GM12878 (cell line): Measurements from ENCODE around the gene RPS2. TPM values are rescaled to one million over a fixed set of nuclear protein-coding genes. Genes with fewer than 3 reads are reported as not detected.

Experiments used
- ATAC-seq: fragments of 200-7000 bp; cut with Tn5 transposase; 3 replicates; pipeline ENCODE4 v1.9.1; 2020; ENCODE audit warnings: mild to moderate bottlenecking, moderate library complexity
- BruUV-seq: library from RNA; stranded (reverse); fragments of 400-500 nt; replicated peaks from 2 replicates; lab custom pipeline; 2021; lab: Mats Ljungman, UMichigan
- CTCF ChIA-PET: fragments of 300-600 bp; sonication (Branson Sonifier 250); formaldehyde crosslinking; extraction: SDS; loops from one replicate; lab custom pipeline; 2021; ENCODE audit warnings: inconsistent platforms; lab: Yijun Ruan, JAX
- POLR2A ChIA-PET: fragments of 350-600 bp; formaldehyde crosslinking; extraction: SDS; loops from one replicate; lab custom pipeline; 2021; ENCODE audit warnings: inconsistent platforms; lab: Charles Lee
- RAD21 ChIA-PET: fragments of 300-600 bp; sonication (Branson Sonifier 250); formaldehyde crosslinking; loops from one replicate; lab custom pipeline; 2023; ENCODE audit warnings: antibody characterized with exemption; ENCODE audit not compliant: unreplicated experiment; lab: Charles Lee
- SMC1A ChIA-PET: fragments of 300-600 bp; sonication (Branson Sonifier 250); formaldehyde crosslinking; loops from one replicate; lab custom pipeline; 2023; ENCODE audit not compliant: unreplicated experiment, uncharacterized antibody; lab: Charles Lee
- DNase-seq: peaks from one replicate; pipeline ENCODE4 v3.0.0-alpha.2; 2011; ENCODE audit warnings: low read depth, low spot score
- FAIRE-seq: peaks from 3 replicates; lab custom pipeline; 2011; peaks lifted over from hg19 to GRCh38; lab: Jason Lieb, UNC
- H2AFZ ChIP-seq: 2 replicates; pipeline ENCODE4 v1.6.0; 2011; ENCODE audit warnings: low read depth, low read length, control low read depth; ENCODE audit not compliant: control insufficient read depth
- H3K27ac ChIP-seq: 2 replicates; pipeline ENCODE4 v1.5.1; 2011; ENCODE audit warnings: control low read depth; ENCODE audit not compliant: control insufficient read depth, insufficient read depth
- H3K27me3 ChIP-seq, 2 experiments: replicated peaks in 1 of 2; 2 replicates each; pipeline versions ENCODE4 v1.6.0 to v1.6.1; 2011; ENCODE audit warnings: low read length in 1 of 2; ENCODE audit not compliant: control insufficient read depth in 2 of 2, insufficient read depth in 2 of 2
- H3K36me3 ChIP-seq, 2 experiments: 2 replicates each; pipeline ENCODE4 v1.5.1; 2011; ENCODE audit warnings: low read length in 1 of 2; ENCODE audit not compliant: control insufficient read depth in 2 of 2, insufficient read depth in 2 of 2
- H3K4me1 ChIP-seq: 2 replicates; pipeline ENCODE4 v1.6.1; 2011; ENCODE audit warnings: mild to moderate bottlenecking, low read length, moderate library complexity, mixed read lengths; ENCODE audit not compliant: control insufficient read depth, insufficient read depth
- H3K4me2 ChIP-seq: 2 replicates; pipeline ENCODE4 v1.6.0; 2011; ENCODE audit warnings: control low read depth; ENCODE audit not compliant: control insufficient read depth, insufficient read depth
- H3K4me3 ChIP-seq: fragments of 200-600 bp; sonication (generic); 2 replicates; pipeline ENCODE4 v1.5.1; 2016
- H3K79me2 ChIP-seq: 2 replicates; pipeline ENCODE4 v1.6.0; 2011; ENCODE audit warnings: low read length; ENCODE audit not compliant: control insufficient read depth, insufficient read depth
- H3K9ac ChIP-seq: 2 replicates; pipeline ENCODE4 v1.8.0; 2011; ENCODE audit warnings: low read length, control low read depth, mixed read lengths; ENCODE audit not compliant: control insufficient read depth, insufficient read depth
- H3K9me3 ChIP-seq: replicated peaks from 3 replicates; pipeline ENCODE4 v1.5.1; 2011; ENCODE audit warnings: mild to moderate bottlenecking, low read length; ENCODE audit not compliant: control insufficient read depth, insufficient read depth
- H4K20me1 ChIP-seq: 2 replicates; pipeline ENCODE4 v1.6.0; 2011; ENCODE audit not compliant: control insufficient read depth, insufficient read depth
- ATF2 ChIP-seq: IDR thresholded peaks from 2 replicates; pipeline ENCODE4 v1.6.1; 2012; ENCODE audit warnings: low read length, inconsistent platforms
- BRCA1 ChIP-seq: IDR thresholded peaks from 2 replicates; pipeline ENCODE4 v1.6.1; 2011; ENCODE audit warnings: low read depth, low read length, improper control_type of control experiment
- E4F1 ChIP-seq: fragments of 450-650 bp; IDR thresholded peaks from 2 replicates; pipeline ENCODE4 v1.6.1; 2018; ENCODE audit warnings: borderline replicate concordance, mild to moderate bottlenecking; ENCODE audit not compliant: partially characterized antibody
- GABPA ChIP-seq: IDR thresholded peaks from 2 replicates; pipeline ENCODE4 v1.6.1; 2014; ENCODE audit warnings: antibody characterized with exemption, low read depth, mild to moderate bottlenecking, inconsistent platforms
- MLLT1 ChIP-seq: fragments of 450-650 bp; IDR thresholded peaks from 2 replicates; pipeline ENCODE4 v1.6.1; 2016; ENCODE audit warnings: mild to moderate bottlenecking
- WRNIP1 ChIP-seq: IDR thresholded peaks from 2 replicates; pipeline ENCODE4 v1.6.1; 2011; ENCODE audit warnings: low read depth, low read length, improper control_type of control experiment, borderline replicate concordance
- ZSCAN29 ChIP-seq: fragments of 450-650 bp; IDR thresholded peaks from 2 replicates; pipeline ENCODE4 v1.6.1; 2017; ENCODE audit warnings: mild to moderate bottlenecking, moderate library complexity
- WGBS: methylation state at CpG from one replicate; pipeline ENCODE4 v1.1.6; 2016; ENCODE audit warnings: low lambda C conversion rate; ENCODE audit not compliant: insufficient replicate concordance, insufficient coverage; ENCODE audit errors: missing lambda C conversion rate; 5-methylcytosine and 5-hydroxymethylcytosine counted together
- in situ Hi-C: fragments of 300-500 bp; cut with MboI; formaldehyde crosslinking; loops from 9 replicates; pipeline ENCODE4 v1.14.3; 2018; ENCODE audit warnings: mixed read lengths
- intact Hi-C: fragments of 100-400 bp; cut with micrococcal nuclease; formaldehyde crosslinking; loops from one replicate; pipeline ENCODE4 v1.14.2; 2022; ENCODE audit not compliant: unreplicated experiment
- polyA plus RNA-seq, 11 experiments: library from polyadenylated mRNA; depleted of rRNA in 4 of 11; unstranded in 6 of 11; stranded (reverse) in 5 of 11; fragments of >200 nt; fragmentation: Nextera tagmentation in 4 of 11; fragmentation: Illumina TruSeq in 1 of 11; extraction: Ambion mirVana in 4 of 11; extraction: Trizol in 1 of 11; gene quantifications; 1 replicate in 1 of 11; 2 replicates in 10 of 11; pipeline versions ENCODE4 v1.2.1 to v1.2.3, GENCODE V29; 2011 to 2016; ENCODE audit warnings: inconsistent platforms in 2 of 11, missing spikeins in 2 of 11, low read depth in 1 of 11
- total RNA-seq, 4 experiments: library from RNA; depleted of rRNA in 3 of 4; stranded (reverse); fragments of >200 nt in 3 of 4; fragmentation: Illumina TruSeq in 1 of 4; extraction: Trizol in 1 of 4; gene quantifications; 2 replicates each; pipeline versions ENCODE4 v1.2.1 to v1.2.3, GENCODE V29; 2013 to 2021

Gene RPS2
- total and polyA plus RNA-seq, 10 of the 15 experiments (the other 5 are each of a cell fraction or from before 2014, with no cell fraction given) = 1,295 to 7,121 (median 3,933) TPM

GRCh38 chr16:1913327-1914083 is 51.1 kb downstream of the RPS2 start:
- DNase-seq (no peak), FAIRE-seq (no peak), ATAC-seq (0 out of 3 replicates have a peak, but pooled peaks have one; percentile 19)
- CTCF ChIA-PET = no interaction called here
- WGBS = 22% methylated on average over 19 of the region's 21 CpGs
- no TSS peak for BruUV-seq
- no peak overlapping the region for H3K9ac ChIP-seq
- H4K20me1 ChIP-seq = no peaks in the 10 kb centered on the region
- no peaks in the 10 kb centered on the region for H3K4me1 ChIP-seq
- no peaks in the 10 kb centered on the region for H3K36me3 ChIP-seq
- no peaks in the 10 kb centered on the region for H3K9me3 ChIP-seq
- SMC1A ChIA-PET = no interaction called here
- intact Hi-C loops (no loop called here), in situ Hi-C loops (no loop called here)
- no peak overlapping the region for H3K27ac ChIP-seq
- H2AFZ ChIP-seq = no peak overlapping the region
- RAD21 ChIA-PET = no interaction called here
- POLR2A ChIA-PET = no interaction called here
- no peaks in the 10 kb centered on the region for H3K79me2 ChIP-seq
- H3K27me3 ChIP-seq = peaks cover 4 to 6% of the 10 kb centered on the region in 2 experiments; a peak in 3 of 4 replicates
- no peak for TF ChIP-seq ZSCAN29
- TF ChIP-seq BRCA1 = no peak
- no peak overlapping the region for H3K4me3 ChIP-seq
- H3K4me2 ChIP-seq = no peak overlapping the region

- Histone ChIP-seq H3K27me3 (peaks cover under 1 to 4% of the 10 kb centered on the region in 2 experiments; a peak in 3 of 4 replicates), H3K79me2 (no peaks in the 10 kb centered on the region), H3K27ac (no peak overlapping the region), H3K4me2 (no peak overlapping the region), H3K36me3 (no peaks in the 10 kb centered on the region), H2AFZ (no peak overlapping the region), H4K20me1 (no peaks in the 10 kb centered on the region), H3K9ac (no peak overlapping the region), H3K4me1 (no peaks in the 10 kb centered on the region), H3K4me3 (no peak overlapping the region), H3K9me3 (no peaks in the 10 kb centered on the region)
- no peak for FAIRE-seq
- no TSS peak for BruUV-seq
- TF ChIP-seq GABPA (no peak), E4F1 (no peak), WRNIP1 (no peak), MLLT1 (no peak), ATF2 (no peak)
- no peak for DNase-seq
- WGBS = 65% methylated on average over 17 of the region's 17 CpGs
- intact Hi-C loops (no loop called here), in situ Hi-C loops (no loop called here)
- ATAC-seq = no peak
- ChIA-PET SMC1A (no interaction called here), CTCF (no interaction called here), RAD21 (no interaction called here), POLR2A (no interaction called here)
Observed at GRCh38 chr16:1912215-1912543, 52.4 kb downstream of the RPS2 start.
